ENCODE results near the gene SDSL.
A peak's percentile ranks its signal among the peaks of the same experiment; 100 is the strongest.

The SDSL gene

DNA sequence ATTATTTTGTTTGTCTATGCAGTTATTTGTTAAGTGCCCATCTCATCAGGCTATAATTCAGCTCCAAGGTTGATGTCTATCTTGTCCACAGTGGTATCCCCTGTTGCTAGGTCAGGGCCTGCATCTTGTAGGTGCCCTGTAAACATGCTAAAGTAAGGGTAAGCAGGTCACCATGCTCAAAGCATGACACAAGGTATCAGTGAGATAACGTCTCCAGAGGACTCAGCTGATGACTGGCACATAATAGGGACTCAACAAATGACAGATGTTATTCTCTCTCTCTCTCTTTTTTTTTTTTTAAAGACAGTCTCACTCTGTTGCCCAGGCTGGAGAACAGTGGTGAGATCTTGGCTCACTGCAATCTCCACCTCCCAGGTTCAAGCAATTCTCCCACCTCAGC is 2.3 kb downstream of the SDSL start:
- no peak for DNase-seq

DNA sequence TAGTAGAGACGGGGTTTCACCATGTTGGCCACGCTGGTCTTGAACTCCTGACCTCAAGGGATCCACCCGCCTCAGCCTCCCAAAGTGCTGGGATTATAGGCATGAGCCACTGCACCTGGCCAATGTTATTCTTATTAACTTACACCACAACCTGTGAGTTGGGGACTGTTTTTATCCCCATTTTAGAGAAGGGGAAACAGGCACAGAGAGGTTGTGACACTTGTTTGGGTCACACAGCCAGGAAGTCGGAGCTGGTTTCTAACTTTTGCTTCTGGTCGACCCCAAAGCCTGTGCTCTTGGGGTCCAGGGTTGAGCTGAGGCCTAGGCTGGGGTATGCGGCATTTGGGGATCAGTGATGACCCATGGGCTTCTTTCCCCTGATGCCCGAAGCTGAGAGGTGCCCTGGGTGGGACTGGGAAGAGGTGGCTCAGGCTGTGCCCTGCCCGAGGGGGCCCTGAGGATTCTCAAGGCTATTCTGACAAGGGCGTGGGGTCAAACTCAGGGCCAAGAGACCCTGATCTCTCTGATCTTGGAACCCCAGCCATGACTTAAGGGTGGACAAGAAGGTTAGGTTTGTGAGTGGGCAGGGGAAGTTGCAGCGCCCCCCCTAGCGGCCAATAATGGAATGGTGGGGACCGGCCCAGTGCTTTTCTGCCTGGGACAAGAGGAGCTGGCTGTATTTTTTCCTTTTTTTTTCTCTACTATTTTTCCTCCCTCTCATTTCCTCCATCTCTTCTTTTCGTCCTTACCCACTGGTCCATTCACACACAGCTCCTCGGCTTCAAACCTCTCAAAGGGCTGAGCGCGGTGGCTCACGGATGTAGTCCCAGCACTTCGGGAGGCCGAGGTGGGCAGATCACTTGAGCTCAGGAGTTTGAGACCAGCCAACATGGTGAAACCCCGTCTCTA is 3.0 kb downstream of the SDSL start:
- DNase-seq: peak; percentile 61

DNA sequence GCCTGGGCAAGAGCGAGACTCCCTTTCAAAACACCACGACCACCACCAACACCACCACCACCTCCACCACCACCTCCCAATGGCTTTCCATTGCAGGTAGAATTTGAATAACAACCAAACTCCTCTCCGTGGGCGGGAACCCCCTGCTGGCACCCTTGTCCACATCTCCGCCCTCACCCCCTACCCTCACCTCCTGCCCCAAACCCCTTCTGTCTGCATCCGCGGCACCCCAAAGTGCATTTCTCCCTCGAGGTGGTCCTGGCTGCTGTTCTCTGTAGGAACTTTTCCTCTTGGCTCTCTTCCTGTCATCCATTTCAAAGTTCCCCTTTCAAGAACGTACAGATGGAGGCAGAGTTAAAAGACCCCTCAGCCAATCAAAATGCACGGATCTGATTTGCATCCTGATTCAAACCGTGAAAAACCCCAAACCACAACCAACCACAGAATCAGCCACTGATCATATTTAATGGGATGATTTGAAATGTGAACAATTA is 3.8 kb downstream of the SDSL start:
- no peak for DNase-seq

DNA sequence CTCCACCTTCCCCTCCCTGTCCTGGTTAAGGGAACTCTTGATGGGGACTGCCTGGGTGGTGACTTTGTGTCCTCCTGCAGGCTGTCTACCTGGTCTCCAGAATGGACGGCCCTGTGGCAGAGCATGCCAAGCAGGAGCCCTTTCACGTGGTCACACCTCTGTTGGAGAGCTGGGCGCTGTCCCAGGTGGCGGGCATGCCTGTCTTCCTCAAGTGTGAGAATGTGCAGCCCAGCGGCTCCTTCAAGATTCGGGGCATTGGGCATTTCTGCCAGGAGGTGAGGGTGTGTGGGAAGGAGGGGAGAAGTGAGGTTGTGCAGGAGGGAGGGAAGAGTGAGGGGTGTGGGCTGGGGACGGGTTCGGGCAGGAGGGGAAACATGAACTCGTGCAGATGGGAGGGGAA is 5.7 kb downstream of the SDSL start:
- no peak for DNase-seq

DNA sequence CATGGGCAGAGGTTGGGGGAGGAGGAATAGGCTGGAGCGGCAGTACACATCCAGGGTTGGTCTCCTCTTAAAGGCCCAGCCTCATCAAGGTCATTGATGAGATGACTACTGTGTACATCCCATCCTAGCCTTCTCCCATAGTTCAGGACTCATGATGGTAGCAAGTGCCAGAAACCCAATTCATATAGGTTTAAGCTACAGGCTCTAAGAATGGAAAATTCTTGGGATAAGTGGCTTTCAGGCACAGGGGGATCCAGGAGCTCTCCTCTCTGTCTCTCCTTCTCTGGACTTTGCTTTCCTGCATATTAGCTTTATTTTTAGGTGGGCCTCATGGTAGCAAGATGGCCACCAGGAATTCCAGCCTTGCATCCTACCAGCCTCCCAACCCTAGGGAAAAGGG is 6.3 kb downstream of the SDSL start:
- no peak for DNase-seq

DNA sequence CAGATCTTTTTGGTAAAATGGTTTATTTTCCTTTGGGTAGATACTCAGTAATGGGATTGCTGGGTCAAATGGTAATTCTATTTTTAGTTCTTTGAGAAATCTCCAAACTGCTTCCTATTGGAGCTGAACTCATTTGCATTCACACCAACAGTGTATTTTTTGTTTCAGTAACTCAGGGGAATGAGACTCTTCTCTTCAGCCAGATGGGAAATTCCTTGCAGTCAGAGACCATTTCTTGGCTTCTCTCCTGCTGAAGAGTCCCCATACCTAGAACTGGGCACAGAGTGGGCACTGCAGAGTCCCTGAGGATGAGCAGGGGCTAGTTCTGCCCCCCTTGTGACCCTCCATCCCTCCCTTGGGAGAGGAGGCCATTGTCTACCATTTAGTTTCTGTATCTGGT is 10.8 kb downstream of the SDSL start:
- no peak for DNase-seq

DNA sequence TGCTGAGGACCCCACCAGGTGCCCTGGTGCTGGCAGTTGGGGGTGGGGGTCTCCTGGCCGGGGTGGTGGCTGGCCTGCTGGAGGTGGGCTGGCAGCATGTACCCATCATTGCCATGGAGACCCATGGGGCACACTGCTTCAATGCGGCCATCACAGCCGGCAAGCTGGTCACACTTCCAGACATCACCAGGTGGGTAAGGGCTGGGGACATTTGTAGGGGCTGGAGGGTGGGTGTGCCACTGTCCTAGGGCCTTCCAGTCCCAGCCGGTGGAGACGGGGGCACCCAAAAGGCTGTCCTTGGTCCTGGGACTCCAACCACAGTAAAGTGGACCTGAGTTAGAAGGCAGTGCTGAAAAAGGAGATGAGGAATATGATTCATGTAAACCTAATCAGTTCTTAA is 13.2 kb downstream of the SDSL start:
- no peak for DNase-seq

DNA sequence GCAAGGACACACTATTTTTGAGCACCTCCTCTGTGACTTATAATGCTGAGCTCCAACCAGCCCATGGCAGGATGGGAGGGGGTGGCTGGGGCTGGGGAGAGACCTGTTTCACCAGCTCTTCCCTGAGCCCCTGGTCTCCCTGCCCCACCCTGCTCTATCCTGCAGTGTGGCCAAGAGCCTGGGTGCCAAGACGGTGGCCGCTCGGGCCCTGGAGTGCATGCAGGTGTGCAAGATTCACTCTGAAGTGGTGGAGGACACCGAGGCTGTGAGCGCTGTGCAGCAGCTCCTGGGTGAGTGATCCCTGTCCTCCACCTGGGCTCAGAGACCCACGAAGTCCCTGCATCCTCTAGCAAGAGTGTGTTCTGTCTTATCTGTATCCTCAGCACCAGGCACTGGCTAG is 14.4 kb downstream of the SDSL start:
- no peak for DNase-seq

DNA sequence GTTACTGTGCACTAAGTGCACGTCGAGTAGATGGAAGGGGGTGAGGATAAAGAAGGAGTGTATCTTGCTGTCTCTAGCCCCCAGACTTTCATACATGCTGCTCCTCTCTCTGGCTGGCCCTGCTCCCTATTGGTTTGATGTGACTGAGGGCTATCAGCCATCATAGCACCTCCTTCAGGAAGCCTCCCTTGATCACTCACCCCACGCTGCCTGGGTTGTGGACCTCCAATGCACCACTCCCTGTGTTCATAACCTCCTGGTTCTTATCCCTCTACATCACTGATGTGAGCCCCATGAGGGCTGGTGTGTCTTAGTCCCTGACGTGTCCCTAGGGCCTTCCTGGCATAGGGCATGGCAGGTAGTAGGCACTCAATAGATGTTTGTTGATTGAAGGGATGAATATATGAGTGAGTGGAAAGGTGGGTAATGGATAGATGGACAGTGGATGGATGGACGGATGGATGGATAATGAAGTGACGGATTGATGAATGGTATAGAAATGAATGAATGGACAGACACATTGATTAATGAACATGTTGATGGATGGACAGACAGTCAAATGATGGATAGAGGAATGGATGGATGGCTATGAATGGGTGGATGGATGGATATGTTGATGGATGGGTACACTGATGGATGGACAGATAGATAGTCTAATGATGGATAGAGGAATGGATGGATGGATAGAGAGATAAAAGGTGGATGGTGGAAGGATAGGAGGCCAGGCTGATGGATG is 15.0 kb downstream of the SDSL start:
- DNase-seq: no peak

DNA sequence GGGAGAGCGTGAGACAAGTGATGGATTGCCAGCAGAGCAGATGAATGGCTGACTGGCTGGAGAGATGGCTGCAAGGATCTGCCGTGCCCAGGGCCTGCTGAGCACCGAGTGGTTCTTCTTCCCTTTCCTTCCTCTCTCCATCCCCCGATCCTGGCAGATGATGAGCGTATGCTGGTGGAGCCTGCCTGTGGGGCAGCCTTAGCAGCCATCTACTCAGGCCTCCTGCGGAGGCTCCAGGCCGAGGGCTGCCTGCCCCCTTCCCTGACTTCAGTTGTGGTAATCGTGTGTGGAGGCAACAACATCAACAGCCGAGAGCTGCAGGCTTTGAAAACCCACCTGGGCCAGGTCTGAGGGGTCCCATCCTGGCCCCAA is 15.5 kb downstream of the SDSL start:
- DNase-seq: no peak

DNA sequence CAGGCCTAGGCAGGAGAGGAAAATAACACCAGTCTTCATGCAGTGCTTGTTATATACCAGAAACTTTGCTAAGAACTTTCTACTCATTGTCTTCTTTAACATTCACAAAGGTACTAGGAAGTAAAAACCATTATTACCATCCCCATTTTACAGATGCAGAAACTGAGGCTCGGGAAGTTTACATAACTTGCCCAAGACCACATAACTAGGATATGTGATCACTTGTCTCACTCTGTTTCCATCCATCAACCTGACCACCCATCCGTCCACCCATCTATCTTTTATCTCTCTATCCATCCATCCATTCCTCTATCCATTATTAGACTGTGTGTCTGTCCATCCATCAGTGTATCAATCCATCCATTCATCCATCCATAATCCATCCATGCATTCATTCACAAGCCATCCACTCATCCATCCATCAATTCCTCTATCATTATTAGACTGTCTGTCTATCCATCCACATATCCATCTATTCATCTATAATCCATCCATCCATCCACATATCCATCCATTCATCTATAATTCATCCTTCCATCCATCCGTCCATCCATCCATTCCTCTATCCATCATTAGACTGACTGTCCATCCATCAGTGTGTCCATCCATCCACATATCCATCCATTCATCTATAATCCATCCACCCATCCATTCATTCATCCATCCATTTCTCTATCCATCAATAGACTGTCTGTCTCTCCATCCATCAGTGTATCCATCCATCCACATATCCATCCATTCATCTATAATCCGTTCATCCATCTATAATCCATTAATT is 16.5 kb downstream of the SDSL start:
- no peak for DNase-seq

DNA sequence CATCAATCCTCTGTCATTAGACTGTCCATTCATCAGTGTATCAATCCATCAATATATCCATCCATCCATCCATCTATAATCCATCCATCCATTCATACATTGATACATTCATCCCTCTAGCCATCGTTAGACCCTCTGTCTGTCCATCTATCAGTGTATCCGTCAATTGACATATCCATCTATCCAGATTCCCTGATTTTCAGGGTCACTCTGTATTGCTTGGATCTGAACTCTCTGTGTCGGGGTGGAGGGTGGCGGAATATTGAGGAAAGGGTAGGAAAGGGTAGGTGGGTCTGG is 17.1 kb downstream of the SDSL start:
- DNase-seq: no peak

DNA sequence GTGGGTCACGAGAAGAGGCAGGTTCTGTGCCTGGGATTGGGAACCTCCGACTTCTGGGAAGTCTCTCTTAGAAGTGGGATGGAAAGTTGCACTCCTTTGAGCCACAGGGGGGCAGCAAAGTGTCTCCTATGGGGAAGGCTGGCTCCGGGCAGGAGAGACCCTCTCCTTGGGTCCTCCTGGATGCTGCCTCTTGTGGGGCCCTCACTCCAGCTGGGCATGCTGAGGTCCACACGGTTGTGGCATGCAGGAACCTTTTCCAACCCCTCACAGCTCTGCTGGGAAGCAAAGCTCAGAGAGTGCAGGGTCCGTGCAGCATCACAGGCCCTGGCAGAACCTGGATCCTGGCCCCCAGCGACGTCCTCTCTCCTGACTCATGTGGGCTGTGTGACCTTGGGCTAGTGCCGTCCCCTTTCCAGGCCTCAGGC is 17.4 kb downstream of the SDSL start:
- no peak for DNase-seq

DNA sequence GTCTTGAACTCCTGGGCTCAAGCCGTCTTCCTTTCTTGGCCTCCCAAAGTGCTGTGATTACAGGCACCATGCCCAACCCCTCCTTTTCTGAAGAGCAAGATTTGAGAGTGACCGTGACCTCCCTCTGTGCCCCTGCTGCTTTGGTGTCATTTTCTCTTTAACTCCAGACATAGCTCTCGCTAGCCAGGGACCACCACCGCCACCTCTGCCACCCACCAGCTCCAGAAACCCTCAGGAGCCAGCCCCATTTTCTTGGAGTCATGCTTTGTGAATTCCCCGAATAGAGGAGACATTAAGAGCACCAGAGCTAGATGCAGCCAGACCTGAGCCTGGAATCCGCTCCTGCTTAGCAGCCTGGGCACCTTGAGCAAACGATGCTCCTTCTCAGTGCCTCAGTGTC is 18.2 kb downstream of the SDSL start:
- no peak for DNase-seq

DNA sequence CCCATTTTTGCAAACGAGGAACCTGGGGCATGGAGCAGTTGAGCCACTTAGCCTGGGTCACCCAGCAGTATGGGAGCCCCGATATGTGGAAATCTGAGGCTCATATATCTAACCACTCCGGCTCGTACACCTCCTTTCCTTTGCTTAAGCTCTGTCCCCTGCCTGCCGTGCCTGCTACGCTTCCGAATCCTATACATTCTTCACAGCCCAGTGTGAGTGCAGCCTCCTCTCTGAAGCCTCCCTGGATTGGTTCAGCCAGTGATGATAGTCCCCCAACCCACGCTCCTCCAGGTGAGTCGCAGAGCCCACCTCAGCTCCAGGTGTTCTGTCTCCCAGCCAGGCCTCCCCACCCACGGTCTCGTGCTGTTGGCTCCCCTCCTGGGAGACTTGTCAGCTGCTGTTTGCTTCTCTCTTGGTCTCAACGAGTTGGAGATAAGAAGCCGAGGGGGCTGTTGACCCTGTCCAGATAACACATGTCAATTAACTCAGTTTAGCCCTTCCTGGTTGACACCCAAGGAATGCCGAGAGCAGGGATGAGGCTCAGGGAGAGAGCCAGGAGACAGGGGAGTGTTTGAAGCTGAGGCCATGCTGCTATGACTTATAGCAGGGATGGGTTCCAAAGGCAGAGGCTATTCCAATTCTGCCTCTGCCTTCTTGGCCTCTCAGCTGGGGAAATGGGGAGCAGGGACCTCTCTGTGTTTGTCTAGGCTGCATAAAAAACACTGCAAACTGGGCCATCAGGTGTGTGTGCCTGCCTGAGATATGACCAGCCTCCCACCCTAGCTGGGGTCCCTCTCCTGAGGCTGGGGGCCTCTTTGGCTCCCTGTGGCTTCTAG is 19.0 kb downstream of the SDSL start:
- no peak for DNase-seq

DNA sequence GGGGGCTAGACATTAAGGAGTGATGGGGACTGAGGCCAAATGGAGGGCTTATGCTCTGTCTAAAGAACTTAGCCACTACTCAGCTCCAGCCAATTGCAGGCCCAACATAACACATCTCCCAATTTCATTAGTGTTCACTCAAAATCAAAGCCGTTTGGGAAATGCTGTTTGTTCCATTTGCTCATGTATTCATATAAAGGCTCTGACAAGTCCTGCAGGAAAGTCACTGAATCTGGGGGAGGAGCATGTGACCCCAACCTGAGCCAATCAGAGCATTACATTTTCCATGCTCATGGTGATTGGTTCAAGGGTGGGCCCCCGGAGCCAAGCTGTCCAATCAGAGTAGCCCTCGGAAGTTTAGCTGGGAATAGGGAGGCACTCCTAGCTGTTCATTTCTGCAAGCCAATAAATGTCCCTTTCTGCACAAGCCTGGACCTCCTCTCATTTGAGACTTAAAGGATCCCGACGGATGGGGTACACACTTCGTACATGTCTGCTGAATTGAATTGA is 20.9 kb downstream of the SDSL start:
- DNase-seq: no peak

DNA sequence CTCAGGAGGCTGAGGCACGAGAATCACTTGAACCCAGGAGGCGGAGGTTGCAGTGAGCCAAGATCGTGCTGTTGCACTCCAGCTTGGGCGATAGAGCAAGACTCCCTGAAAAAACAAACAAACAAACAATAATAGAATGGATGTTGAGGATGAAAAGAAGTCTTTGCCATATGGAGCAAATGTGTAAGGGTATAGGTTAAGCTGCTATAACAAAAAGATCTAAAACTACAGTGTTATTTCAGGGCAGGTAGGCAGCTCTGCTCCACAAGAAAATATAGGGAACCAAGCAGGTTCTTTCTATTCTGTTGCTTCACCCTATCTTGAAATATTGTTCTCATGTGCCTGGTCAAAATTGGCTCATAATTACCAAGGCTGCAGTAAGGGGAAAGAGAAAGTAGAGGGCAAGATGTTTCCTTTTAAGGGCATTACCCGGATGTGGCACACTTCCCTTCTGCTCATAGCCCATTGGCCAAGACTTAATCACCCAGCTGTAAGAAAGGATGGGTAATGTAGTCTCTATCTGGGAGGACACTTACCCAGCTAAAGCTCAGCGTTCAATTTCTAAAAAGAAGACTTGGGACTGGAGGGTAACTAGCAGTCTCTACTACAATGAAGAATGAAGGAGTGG is 23.5 kb downstream of the SDSL start:
- no peak for DNase-seq

DNA sequence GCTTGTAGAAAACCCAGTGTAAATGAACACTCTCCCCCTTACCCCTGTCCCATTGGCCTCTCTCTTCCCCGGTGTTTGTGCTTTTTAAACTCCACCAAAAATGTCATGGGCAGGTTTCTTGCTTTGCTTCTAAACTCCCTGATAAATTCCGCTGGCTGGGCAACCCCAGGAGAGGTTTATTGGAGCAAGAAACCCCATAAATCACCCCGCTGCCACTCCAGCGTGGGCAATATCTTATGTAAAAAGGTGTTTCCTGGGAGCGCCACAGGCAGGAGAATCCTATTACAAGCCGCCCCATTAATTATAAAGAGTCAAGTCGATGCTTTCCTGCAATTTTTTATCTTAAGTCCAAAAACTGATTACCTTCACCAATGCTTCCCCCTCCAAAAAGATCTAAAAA is 26.7 kb downstream of the SDSL start:
- DNase-seq: no peak

DNA sequence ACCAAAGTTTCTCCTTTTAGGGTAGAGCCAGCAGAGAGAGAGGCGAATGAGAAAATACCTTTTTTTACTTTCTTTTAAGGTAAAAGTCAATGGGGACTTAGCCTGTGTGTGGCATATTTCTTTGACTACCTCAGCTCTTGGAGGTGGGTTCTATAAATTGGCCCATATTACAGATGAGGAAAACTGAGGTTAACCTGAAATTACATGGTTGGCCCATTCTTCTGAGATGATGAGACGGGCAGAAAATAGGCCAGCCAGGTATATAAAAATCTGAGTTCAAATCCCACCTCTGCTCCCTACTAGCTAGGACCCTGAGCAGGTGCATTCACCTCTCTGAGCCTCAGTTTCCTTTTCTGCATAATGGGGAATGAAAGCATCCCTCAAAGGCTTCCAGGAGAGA is 27.1 kb downstream of the SDSL start:
- DNase-seq: no peak

DNA sequence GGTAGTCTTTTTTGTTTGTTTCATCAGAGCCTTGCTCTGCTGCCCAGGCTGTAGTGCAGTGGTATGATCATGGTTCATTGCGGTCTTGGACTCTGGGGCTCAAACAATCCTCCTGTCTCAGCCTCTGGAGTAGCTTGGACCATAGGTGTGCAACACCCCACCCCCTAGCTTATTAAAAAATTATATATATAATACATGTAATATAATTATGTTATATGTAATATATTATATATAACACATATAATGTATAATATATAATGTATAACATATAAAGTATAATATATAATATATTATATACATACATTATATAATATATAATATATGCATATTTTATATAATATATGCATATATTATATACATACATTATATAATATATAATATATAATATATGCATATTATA is 27.7 kb downstream of the SDSL start:
- DNase-seq: no peak

DNA sequence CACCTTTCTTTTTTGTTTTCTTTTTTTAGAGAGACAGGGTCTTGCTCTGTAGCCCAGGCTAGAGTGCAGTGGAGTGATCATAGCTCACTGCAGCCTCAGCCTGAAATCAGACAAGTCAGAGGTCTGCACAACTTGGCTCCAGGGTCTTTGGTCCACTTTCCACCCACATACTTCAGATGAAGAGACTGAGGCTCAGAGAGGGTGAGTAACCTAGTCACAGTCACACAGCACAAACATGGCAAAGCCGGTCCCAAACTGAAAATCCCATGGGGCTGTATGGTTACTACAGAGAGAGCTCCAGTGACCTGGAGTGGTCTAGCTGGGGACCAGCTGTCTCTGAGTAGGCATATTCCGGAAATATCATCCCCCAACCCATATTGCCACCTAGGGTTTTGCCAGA is 30.3 kb downstream of the SDSL start:
- DNase-seq: no peak

DNA sequence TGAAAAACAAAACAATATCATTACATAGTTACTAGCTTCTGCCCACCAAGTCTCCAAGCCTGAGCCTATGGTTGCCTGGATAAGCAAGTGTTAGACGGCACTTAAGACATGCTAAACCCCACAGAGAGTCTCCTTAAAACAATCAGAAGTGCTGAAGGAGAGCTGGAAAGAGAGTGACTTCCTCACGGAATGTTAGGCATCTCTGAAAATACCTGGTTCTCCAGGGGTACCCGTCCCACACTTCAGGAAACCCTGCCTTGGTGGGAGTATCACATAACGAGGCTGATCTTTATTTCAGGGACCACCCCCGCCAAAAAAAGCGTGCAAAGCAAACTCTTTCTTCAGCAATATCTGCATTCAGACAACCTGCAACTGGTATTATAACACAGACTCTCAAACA is 31.1 kb downstream of the SDSL start:
- DNase-seq: no peak

Measured in right hindlimb (tissue), 1 donor.